Activated naive CD8-positive, alpha-beta T cell treated with anti-CD3 and anti-CD28 coated beads, Interleukin-2, amount 10 ng/mL, durations not matched to agents 7 days and 5 days (primary cell): ENCODE measurements around the gene ZNF654. TPM values are rescaled to one million over a fixed set of nuclear protein-coding genes. Genes with fewer than 3 reads are reported as not detected.
A peak's percentile ranks its signal among the peaks of the same experiment; 100 is the strongest.
"Not testable (repeated sequence)": the region's sequence is repeated elsewhere in the genome, so short reads cannot be mapped to it uniquely, and the experiment has no call there.

Experiments used
- ATAC-seq: fragments of 150-1000 bp; cut with Tn5 transposase; one replicate; pipeline ENCODE4 v1.10.0; 2021; ENCODE audit warnings: low read depth, moderate library complexity
- POLR2A ChIA-PET: fragments of 350-600 bp; sonication (Branson Sonifier 250); formaldehyde crosslinking; loops from one replicate; lab custom pipeline; 2021; ENCODE audit warnings: antibody characterized with exemption; lab: Charles Lee
- DNase-seq: peaks from one replicate; pipeline ENCODE4 v3.0.0; 2021
- H3K27ac Mint-ChIP-seq: one replicate; pipeline ENCODE4 v1.8.0; 2022; ENCODE audit warnings: mild to moderate bottlenecking, mixed read lengths
- H3K27me3 Mint-ChIP-seq: one replicate; pipeline ENCODE4 v1.8.0; 2022; ENCODE audit warnings: mild to moderate bottlenecking, moderate library complexity, mixed read lengths
- H3K36me3 Mint-ChIP-seq: one replicate; pipeline ENCODE4 v1.8.0; 2021; ENCODE audit warnings: mild to moderate bottlenecking, mixed read lengths
- H3K4me1 Mint-ChIP-seq: one replicate; pipeline ENCODE4 v1.8.0; 2021; ENCODE audit warnings: mixed read lengths
- H3K4me3 Mint-ChIP-seq: one replicate; pipeline ENCODE4 v1.8.0; 2022; ENCODE audit warnings: mild to moderate bottlenecking, moderate library complexity, mixed read lengths
- H3K9me3 Mint-ChIP-seq: one replicate; pipeline ENCODE4 v1.8.0; 2021; ENCODE audit warnings: mixed read lengths
- total RNA-seq, 2 experiments: library from RNA; stranded (reverse); gene quantifications; one replicate each; pipeline ENCODE4 v1.2.3, GENCODE V29; 2021

ZNF654 gene
- total RNA-seq, 2 experiments from 2014 or later = 23.4 to 27.5 TPM

DNA sequence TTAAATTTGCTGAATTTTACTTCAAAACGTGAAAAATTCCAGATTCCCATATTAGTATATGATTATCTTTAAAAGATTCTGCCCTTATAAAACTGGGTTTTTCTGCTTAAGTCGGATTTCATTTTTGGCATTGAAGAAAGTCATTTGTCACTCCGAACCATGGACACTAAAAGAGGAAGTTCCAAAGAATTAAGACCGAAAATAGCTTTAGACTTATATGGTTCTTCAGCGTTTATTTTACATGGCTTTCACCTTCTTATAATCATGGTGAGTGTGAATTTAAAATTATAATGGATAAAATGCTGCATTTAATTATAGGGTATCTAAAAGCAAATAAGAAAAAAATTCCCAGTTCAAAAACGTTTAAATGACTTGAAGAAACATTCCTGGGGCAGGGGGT is 91.8 kb downstream of the ZNF654 start:
- no peaks in the 10 kb centered on the region for H3K9me3 Mint-ChIP-seq
- H3K27me3 Mint-ChIP-seq = no peaks in the 10 kb centered on the region
- DNase-seq = no peak
- no peak for ATAC-seq
- H3K4me1 Mint-ChIP-seq = peaks cover 28% of the 10 kb centered on the region
- H3K4me3 Mint-ChIP-seq = peak overlapping the region; percentile 96
- POLR2A ChIA-PET = interaction anchor here (0.7 to 4.3 kb wide), 5 partner anchors 11 to 131 kb away, joined by 3 to 65 read pairs (median 7); partner anchors contain the start of genes CGGBP1 and ZNF654
- H3K36me3 Mint-ChIP-seq = peaks cover 10% of the 10 kb centered on the region
- H3K27ac Mint-ChIP-seq = peak overlapping the region; percentile 98

DNA sequence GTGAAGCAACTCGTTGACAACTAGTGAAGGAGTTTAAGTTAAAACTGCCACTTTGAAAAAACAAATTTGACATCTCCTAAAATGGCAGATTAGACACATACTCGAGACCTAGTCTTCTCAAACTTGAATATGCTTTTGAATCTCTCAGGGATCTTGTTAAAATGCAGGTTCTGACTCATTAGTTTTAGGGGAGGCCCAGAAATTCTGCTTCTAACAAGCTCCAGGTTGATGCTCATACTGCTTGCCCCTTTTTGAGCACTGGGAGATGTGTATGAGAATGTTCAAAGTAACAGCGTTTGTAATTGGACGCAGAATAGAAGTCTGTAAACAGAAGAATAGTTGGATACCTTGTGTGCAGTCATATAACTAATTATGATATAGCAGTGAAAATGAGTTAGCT is 92.3 kb downstream of the ZNF654 start:
- H3K4me3 Mint-ChIP-seq = peak overlapping the region; percentile 96
- H3K9me3 Mint-ChIP-seq = no peaks in the 10 kb centered on the region
- DNase-seq = no peak
- ATAC-seq = no peak
- no peaks in the 10 kb centered on the region for H3K27me3 Mint-ChIP-seq
- POLR2A ChIA-PET = interaction anchor here (3.2 to 4.3 kb wide), 2 partner anchors 92 to 119 kb away, joined by 18 to 65 read pairs; partner anchors contain the start of genes CGGBP1 and ZNF654
- H3K4me1 Mint-ChIP-seq = peaks cover 28% of the 10 kb centered on the region
- H3K36me3 Mint-ChIP-seq = peaks cover 16% of the 10 kb centered on the region
- H3K27ac Mint-ChIP-seq = no peak overlapping the region

DNA sequence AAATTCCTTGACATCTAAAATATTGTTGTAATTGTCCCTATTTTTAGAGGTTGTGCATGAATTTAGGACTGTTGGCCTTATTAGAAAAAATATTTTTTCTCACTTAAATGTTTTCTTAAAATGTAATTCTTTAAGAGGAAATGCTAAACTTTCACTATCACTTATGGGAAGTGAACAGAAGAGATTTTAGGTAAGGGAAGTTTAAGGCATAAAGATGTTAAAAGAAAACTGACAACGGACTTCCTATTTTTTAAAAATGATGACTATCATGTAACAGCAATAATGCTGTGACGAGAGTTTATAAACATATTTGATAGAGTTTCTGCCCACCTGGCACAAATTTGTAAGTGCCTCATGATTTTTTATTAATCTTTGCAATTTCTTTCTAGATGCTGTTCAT is 93.8 kb downstream of the ZNF654 start:
- DNase-seq (no peak), ATAC-seq (no peak)
- Mint-ChIP-seq H3K36me3 (peaks cover 23% of the 10 kb centered on the region), H3K9me3 (no peaks in the 10 kb centered on the region), H3K4me1 (peaks cover 26% of the 10 kb centered on the region), H3K27ac (no peak overlapping the region), H3K4me3 (peak overlapping the region; percentile 37), H3K27me3 (no peaks in the 10 kb centered on the region)
- POLR2A ChIA-PET = no interaction called here

DNA sequence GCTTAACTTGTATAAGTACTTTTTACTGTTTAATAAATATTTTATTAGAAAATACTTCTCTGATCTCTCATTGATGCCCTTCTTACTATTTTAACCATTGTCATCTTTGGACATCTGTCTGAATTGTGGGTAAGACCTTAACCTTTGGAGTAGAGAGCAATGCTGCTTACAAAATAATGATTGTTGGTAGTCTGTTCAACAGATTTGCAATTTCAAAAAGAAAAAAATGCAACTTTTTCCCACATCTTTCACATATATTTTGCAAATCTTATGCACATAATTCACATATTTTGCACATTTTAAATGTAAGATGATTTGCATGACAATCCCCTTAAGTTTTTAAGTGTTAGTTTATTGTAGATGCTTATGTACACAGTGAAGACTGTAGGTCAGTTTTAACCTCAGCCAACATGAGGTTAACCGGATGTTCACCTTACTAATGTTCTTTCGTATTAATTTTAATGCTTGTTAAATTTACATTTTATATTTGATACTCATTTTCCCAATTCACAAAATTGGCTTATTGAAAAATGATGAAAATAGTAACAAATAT is 107.4 kb downstream of the ZNF654 start:
- no peak for DNase-seq
- Mint-ChIP-seq H3K36me3 (peaks cover 20% of the 10 kb centered on the region), H3K27me3 (no peaks in the 10 kb centered on the region), H3K4me3 (no peak overlapping the region), H3K9me3 (no peaks in the 10 kb centered on the region), H3K27ac (no peak overlapping the region), H3K4me1 (no peaks in the 10 kb centered on the region)
- ATAC-seq = no peak
- POLR2A ChIA-PET = no interaction called here

DNA sequence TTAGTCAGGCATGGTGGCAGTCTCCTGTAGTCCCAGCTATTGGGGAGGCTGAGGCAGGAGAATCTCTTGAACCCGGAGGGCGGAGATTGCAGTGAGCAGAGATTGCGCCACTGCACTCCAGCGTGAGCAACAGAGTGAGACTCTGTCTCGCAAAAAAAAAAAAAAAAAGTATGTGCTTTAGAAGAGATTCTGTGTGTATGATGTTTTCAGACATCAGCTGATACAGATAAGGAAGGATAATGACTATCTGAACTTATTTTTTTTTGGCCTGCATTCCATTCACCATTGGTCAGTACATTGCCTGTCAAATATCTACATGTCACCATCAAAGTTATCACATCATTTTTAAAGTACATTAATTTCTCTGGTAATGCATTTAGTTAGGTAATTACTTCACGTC is 108.1 kb downstream of the ZNF654 start:
- ATAC-seq (no peak), DNase-seq (no peak)
- Mint-ChIP-seq H3K4me1 (no peaks in the 10 kb centered on the region), H3K27ac (no peak overlapping the region), H3K4me3 (no peak overlapping the region), H3K27me3 (no peaks in the 10 kb centered on the region), H3K9me3 (no peaks in the 10 kb centered on the region), H3K36me3 (peaks cover 17% of the 10 kb centered on the region)
- POLR2A ChIA-PET = no interaction called here

DNA sequence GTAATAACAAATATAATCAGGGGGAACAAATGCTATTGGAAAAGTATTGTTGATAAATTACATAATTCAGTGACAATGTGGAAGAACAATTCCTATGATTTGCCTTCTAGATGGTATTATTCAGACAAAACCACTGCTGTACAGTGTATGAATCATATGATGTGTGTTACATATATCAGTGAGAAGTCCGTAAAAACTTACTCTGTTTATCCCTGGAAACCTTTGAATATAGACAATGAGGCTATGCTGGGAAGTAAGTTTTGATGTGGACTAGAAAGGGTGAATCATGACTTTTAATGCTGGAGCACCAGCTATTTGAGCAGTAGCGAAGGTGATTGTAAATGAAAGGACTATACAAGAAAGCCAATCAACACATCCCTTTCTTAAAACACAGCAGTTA is 108.6 kb downstream of the ZNF654 start:
- Mint-ChIP-seq H3K4me1 (no peaks in the 10 kb centered on the region), H3K27ac (no peak overlapping the region), H3K27me3 (no peaks in the 10 kb centered on the region), H3K9me3 (no peaks in the 10 kb centered on the region), H3K36me3 (peaks cover 14% of the 10 kb centered on the region), H3K4me3 (no peak overlapping the region)
- DNase-seq = no peak
- POLR2A ChIA-PET = no interaction called here
- no peak for ATAC-seq

DNA sequence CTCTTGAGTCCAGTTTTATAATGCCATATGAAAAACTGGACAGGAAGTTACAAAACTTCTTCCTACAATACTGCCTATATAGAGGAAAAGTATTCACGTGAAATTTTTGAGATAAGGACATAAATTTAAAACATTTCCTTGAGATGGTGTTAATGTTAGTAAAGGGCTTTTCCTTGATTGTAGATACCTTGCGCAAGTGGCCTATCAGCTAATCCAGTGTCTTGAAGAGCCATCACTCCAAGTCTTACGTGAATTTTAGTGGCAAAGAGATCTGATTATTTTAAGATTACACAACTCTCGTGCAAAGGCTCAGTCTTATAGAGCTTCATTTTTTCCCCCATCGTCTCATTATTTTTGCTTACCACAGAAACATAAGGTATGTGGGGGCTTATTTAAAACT is 109.1 kb downstream of the ZNF654 start:
- Mint-ChIP-seq H3K4me3 (no peak overlapping the region), H3K9me3 (no peaks in the 10 kb centered on the region), H3K27me3 (no peaks in the 10 kb centered on the region), H3K4me1 (no peaks in the 10 kb centered on the region), H3K27ac (no peak overlapping the region), H3K36me3 (peaks cover 13% of the 10 kb centered on the region)
- DNase-seq (no peak), ATAC-seq (no peak)
- POLR2A ChIA-PET = no interaction called here

DNA sequence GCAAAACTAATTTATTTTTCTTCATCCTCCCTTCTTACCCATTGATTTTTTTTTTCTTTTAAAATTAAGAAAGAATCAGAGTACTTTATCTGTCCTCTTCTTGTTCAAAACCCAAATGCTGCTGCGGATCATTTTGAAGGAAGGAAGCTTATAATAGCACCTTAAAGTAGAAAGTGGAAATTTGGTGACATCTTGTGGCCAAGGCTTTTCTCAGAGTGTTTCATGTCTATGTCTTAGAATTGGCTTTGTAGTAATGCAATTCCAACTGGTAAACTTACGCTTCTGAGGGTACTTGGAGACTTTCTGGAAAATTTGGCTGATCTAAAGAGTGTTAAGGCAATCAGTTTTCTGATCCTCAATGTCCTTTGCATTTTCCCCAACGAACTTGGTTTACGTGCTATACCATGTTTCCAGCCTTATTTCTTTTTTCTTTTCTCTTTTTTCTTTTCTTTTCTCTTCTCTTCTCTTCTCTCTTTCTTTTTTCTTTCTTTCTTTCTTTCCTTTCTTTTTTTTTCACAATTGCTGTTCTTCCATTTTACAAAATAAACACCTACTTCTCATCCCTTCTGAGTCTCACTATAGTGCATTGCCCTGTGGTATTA is 121.4 kb downstream of the ZNF654 start:
- Mint-ChIP-seq H3K36me3 (no peaks in the 10 kb centered on the region), H3K27me3 (peaks cover 2% of the 10 kb centered on the region), H3K27ac (no peak overlapping the region), H3K4me3 (no peak overlapping the region), H3K9me3 (no peaks in the 10 kb centered on the region), H3K4me1 (peaks cover 1% of the 10 kb centered on the region)
- DNase-seq = no peak
- peak; percentile 68 for ATAC-seq
- POLR2A ChIA-PET = no interaction called here

DNA sequence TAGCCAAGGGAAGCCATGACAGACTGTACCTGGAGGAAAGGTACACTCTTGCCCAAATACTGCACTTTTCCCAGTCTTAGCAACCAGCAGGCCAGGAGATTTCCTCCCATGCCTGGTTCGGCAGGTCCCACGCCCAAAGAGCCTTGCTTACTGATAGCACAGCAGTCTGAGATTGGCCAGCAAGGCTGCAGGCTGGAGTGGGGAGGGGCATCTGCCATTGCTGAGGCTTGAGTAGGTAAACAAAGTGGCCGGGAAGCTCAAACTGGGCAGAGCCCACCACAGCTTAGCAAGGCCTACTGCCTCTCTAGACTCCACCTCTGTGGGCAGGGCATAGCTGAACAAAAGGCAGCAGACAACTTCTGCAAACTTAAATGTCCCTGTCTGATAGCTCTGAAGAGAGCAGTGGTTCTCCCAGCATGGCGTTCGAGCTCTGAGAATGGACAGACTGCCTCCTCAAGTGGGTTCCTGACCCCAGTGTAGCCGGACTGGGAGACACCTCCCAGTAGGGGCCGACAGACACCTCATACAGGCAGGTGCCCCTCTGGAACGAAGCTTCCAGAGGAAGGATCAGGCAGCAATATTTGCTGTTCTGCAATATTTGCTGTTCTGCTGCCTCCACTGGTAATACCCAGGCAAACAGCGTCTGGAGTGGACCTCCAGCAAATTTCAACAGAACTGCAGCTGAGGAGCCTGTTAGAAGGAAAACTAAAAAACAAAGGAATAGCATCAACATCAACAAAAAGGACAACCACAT is 123.3 kb downstream of the ZNF654 start:
- DNase-seq, H3K9me3 Mint-ChIP-seq, ATAC-seq, POLR2A ChIA-PET, H3K27ac Mint-ChIP-seq, H3K36me3 Mint-ChIP-seq, H3K27me3 Mint-ChIP-seq, H3K4me3 Mint-ChIP-seq, H3K4me1 Mint-ChIP-seq: not testable (repeated sequence)

DNA sequence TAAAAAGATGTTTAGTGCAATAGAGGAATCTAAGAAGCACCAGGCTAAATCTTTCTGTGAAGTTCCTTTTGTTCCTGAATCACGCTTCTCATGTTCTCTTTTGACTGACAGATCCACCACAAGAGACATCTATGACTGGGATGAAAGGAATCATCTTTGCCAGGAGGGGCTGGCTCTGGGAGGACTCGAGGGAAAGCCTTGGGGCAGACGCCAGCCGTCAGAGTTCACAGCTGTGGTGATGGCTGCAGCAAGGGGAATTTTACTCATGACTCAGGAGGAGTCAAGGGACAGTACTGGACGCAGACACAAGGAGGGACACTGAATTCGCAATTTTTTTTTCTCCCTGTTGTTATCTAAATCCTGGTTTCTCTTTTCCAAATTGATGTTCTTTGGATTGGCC is 129.4 kb downstream of the ZNF654 start:
- POLR2A ChIA-PET = no interaction called here
- ATAC-seq (no peak), DNase-seq (no peak)
- H3K27me3 Mint-ChIP-seq = peaks cover 4% of the 10 kb centered on the region
- peaks cover 2% of the 10 kb centered on the region for H3K9me3 Mint-ChIP-seq
- H3K27ac Mint-ChIP-seq = no peak overlapping the region
- H3K36me3 Mint-ChIP-seq = no peaks in the 10 kb centered on the region
- H3K4me1 Mint-ChIP-seq = no peaks in the 10 kb centered on the region
- H3K4me3 Mint-ChIP-seq = no peak overlapping the region

DNA sequence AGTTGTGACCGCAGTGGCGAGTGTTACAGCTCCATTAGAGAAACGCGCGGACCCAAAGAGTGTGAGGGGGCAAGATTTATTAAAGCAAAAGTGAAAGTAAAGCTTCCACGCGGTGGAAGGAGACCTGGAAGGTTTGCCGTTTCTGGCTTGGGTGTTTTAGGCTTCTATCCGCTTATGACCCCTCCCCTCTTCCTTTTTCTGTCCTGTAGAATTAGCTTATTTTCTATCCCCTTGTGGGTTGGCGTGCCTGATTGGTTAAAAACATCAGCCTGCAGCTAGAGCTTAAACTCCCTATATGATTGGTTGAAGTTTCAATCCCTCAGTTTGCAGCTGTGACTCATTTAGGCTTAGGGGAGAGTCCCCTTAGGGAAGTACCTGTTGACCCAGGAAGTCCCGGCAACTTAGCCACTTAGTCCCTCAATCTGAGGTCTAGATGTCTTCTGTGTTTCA is 130.3 kb downstream of the ZNF654 start:
- POLR2A ChIA-PET = no interaction called here
- no peak for ATAC-seq
- no peak overlapping the region for H3K27ac Mint-ChIP-seq
- peaks cover 6% of the 10 kb centered on the region for H3K27me3 Mint-ChIP-seq
- H3K4me1 Mint-ChIP-seq = no peaks in the 10 kb centered on the region
- no peaks in the 10 kb centered on the region for H3K36me3 Mint-ChIP-seq
- peaks cover 2% of the 10 kb centered on the region for H3K9me3 Mint-ChIP-seq
- no peak for DNase-seq
- no peak overlapping the region for H3K4me3 Mint-ChIP-seq

DNA sequence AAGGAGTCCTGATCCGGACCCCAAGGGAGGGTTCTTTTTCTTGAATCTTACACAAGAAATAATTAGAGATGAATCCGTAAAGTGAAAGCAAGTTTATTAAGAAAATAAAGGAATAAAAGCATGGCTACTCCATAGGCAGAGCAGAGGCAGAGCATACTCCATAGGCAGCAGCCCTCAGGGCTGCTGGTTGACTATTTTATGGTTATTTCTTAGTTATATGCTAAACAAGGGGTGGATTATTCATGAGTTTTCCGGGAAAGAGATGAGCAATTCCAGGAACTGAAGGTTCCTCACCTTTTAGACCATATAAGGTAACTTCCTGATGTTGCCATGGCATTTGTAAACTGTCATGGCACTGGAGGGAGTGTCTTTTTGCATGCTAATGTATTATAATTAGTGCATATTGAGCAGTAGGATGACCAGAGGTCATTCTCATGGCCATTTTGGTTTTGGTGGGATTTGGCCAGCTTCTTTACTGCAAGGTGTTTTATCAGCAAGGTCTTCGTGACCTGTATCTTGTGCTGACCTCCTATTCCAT is 132.9 kb downstream of the ZNF654 start:
- DNase-seq = no peak
- ATAC-seq = no peak
- POLR2A ChIA-PET = no interaction called here
- H3K4me3 Mint-ChIP-seq = no peak overlapping the region
- H3K36me3 Mint-ChIP-seq = no peaks in the 10 kb centered on the region
- H3K9me3 Mint-ChIP-seq = no peaks in the 10 kb centered on the region
- H3K27me3 Mint-ChIP-seq = peaks cover 2% of the 10 kb centered on the region
- H3K4me1 Mint-ChIP-seq = peaks cover 4% of the 10 kb centered on the region
- no peak overlapping the region for H3K27ac Mint-ChIP-seq

DNA sequence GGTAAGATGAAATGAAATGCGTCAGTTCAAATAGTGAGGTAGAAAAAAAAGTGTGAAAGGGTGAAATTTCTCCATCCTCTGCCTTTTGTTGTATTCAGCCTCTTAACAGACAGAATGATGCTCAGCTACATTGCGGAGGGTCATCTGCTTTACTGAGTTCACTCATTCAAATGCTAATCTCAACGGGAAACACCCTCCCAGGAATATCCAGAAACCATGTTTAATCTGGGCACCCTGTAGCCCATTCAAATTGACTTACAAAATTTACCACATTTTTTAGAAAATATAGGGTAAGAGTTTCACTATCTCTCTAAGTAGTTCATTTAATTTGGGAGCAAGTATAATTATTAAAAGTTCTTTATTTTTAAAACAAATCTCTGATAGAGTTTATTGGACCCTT is 133.6 kb downstream of the ZNF654 start:
- Mint-ChIP-seq H3K4me3 (no peak overlapping the region), H3K4me1 (peaks cover 4% of the 10 kb centered on the region), H3K36me3 (no peaks in the 10 kb centered on the region), H3K9me3 (no peaks in the 10 kb centered on the region), H3K27ac (no peak overlapping the region), H3K27me3 (peaks cover 2% of the 10 kb centered on the region)
- ATAC-seq (no peak), DNase-seq (no peak)
- POLR2A ChIA-PET = no interaction called here
